Spleen (tissue), 7 donors: ENCODE results near the gene IL34.

Experiments
- POLR2AphosphoS5 ChIP-seq, 3 donors: sonication (generic); formaldehyde crosslinking; IDR thresholded peaks; one replicate each; pipeline ENCODE4 v1.5.1; 2017; ENCODE audit warnings: antibody characterized with exemption in 3 of 3
- TF ChIP-seq, protein P1 (sequence below), 11 experiments: fragments of 200-600 bp in 7 of 11; fragments of 450-650 bp in 4 of 11; sonication (generic) in 4 of 11; IDR thresholded peaks in 8 of 11; conservative IDR thresholded peaks in 3 of 11; 1 replicate in 7 of 11; 2 replicates in 4 of 11; pipeline versions ENCODE4 v1.4.0 to v1.8.0; 2016 to 2021; ENCODE audit warnings: antibody characterized with exemption in 11 of 11, inconsistent platforms in 4 of 11, mild to moderate bottlenecking in 1 of 11
- donor health status: DM: no; HTN: no; CAD: no; lungs with moderate emphysema.
- donor health status: DM: no; HTN: no; CAD: no.
- donor health status: DM: no; HTN: no; CAD: no.

DNA sequence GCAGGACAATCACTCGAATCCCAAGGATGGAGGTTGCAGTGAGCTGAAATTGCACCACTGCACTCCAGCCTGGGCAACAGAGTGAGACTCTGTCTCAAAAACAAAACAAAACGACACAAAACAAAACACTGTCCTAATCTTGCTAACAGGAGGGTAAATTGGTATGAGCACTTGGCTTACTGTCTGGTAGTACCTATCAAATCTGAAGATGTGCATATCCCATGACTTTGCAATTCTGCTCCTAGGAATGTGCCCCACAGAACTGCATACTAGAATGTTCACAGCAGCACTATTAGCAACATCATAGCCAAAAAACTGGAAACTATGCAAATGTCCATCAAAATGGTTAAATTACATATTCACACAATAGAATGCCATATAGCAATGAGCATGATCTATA lies 23.8 kb downstream of the IL34 start:
- TF ChIP-seq, protein P1, sequence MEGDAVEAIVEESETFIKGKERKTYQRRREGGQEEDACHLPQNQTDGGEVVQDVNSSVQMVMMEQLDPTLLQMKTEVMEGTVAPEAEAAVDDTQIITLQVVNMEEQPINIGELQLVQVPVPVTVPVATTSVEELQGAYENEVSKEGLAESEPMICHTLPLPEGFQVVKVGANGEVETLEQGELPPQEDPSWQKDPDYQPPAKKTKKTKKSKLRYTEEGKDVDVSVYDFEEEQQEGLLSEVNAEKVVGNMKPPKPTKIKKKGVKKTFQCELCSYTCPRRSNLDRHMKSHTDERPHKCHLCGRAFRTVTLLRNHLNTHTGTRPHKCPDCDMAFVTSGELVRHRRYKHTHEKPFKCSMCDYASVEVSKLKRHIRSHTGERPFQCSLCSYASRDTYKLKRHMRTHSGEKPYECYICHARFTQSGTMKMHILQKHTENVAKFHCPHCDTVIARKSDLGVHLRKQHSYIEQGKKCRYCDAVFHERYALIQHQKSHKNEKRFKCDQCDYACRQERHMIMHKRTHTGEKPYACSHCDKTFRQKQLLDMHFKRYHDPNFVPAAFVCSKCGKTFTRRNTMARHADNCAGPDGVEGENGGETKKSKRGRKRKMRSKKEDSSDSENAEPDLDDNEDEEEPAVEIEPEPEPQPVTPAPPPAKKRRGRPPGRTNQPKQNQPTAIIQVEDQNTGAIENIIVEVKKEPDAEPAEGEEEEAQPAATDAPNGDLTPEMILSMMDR (IDR thresholded peaks at IDR 0.05 in 8 of 11, conservative IDR thresholded peaks at IDR 0.05 in 3 of 11), result no peak
- no peak for TF ChIP-seq POLR2AphosphoS5 (IDR thresholded peaks at IDR 0.05)
